K562 (cell line): ENCODE data around the gene ASIC3. TPM values are rescaled to one million over a fixed set of nuclear protein-coding genes. Genes with fewer than 3 reads are reported as not detected.

ENCODE experiments used
- CBX8 ChIP-seq: fragments of 200-600 bp; sonication (generic); IDR thresholded peaks from 2 replicates; pipeline ENCODE4 v1.6.1; 2012; ENCODE audit warnings: borderline replicate concordance, mixed run types, low read depth, mild to moderate bottlenecking, moderate library complexity, mixed read lengths, low read length, control low read depth, inconsistent platforms; ENCODE audit not compliant: poor library complexity, severe bottlenecking; ENCODE audit errors: extremely low read depth
- EP400 ChIP-seq: fragments of 450-650 bp; IDR thresholded peaks from 2 replicates; pipeline ENCODE4 v1.6.1; 2017; ENCODE audit warnings: antibody characterized with exemption, mild to moderate bottlenecking, moderate library complexity
- HCFC1 ChIP-seq: IDR thresholded peaks from 2 replicates; pipeline ENCODE4 v1.6.1; 2012; ENCODE audit warnings: low read depth, low read length, improper control_type of control experiment
- MTA1 ChIP-seq: fragments of 450-650 bp; IDR thresholded peaks from 2 replicates; pipeline ENCODE4 v1.6.1; 2017; ENCODE audit warnings: borderline replicate concordance
- PURB ChIP-seq: sonication (generic); formaldehyde crosslinking; IDR thresholded peaks from 2 replicates; pipeline ENCODE4 v1.9.0; 2021; ENCODE audit warnings: low read depth, mild to moderate bottlenecking, missing genetic modification reagents
- RAD21 ChIP-seq, 2 experiments: fragments of 250-450 bp in 1 of 2; fragments of 450-650 bp in 1 of 2; sonication (Bioruptor Pico) in 1 of 2; formaldehyde crosslinking in 1 of 2; IDR thresholded peaks in 1 of 2; conservative IDR thresholded peaks in 1 of 2; 2 replicates each; pipeline versions ENCODE4 v1.4.0 to v1.8.0; 2020 to 2022; ENCODE audit warnings: mild to moderate bottlenecking in 2 of 2, moderate library complexity in 1 of 2
- RB1 ChIP-seq: fragments of 450-650 bp; IDR thresholded peaks from 2 replicates; pipeline ENCODE4 v1.6.1; 2017; ENCODE audit warnings: low read depth, mild to moderate bottlenecking
- SETDB1 ChIP-seq: IDR thresholded peaks from one replicate; pipeline ENCODE4 v1.6.1; 2012; ENCODE audit warnings: low read length, control low read depth, inconsistent platforms
- STAG1 ChIP-seq: sonication (generic); formaldehyde crosslinking; IDR thresholded peaks from 2 replicates; pipeline ENCODE4 v1.5.0; 2020; ENCODE audit warnings: missing genetic modification reagents, borderline replicate concordance
- TFAP4 ChIP-seq: sonication (generic); formaldehyde crosslinking; IDR thresholded peaks from 2 replicates; pipeline ENCODE4 v1.8.0; 2022; ENCODE audit warnings: missing genetic modification reagents, mild to moderate bottlenecking, moderate library complexity, borderline replicate concordance
- U2AF2 ChIP-seq: fragments of 200-400 bp; formaldehyde crosslinking; optimal IDR thresholded peaks from 2 replicates; pipeline ENCODE3; 2017; ENCODE audit warnings: low read depth, mild to moderate bottlenecking, low read length
- XRCC3 ChIP-seq: fragments of 450-650 bp; IDR thresholded peaks from 2 replicates; pipeline ENCODE4 v1.6.1; 2017; ENCODE audit warnings: mild to moderate bottlenecking, moderate library complexity
- ZBTB11 ChIP-seq, 3 experiments: fragments of 200-800 bp in 1 of 3; fragments of 250-450 bp in 1 of 3; fragments of 450-650 bp in 1 of 3; sonication (Bioruptor Pico) in 1 of 3; sonication (Bioruptor generic) in 1 of 3; formaldehyde crosslinking in 1 of 3; IDR thresholded peaks; 2 replicates each; pipeline versions ENCODE4 v1.6.1 to v1.8.0; 2016 to 2022; ENCODE audit warnings: mild to moderate bottlenecking in 2 of 3, missing genetic modification characterization in 2 of 3, missing compliant biosample characterization in 1 of 3, moderate library complexity in 1 of 3
- ZNF699 ChIP-seq: fragments of 250-450 bp; sonication (Bioruptor Pico); IDR thresholded peaks from 2 replicates; pipeline ENCODE4 v1.8.0; 2021; ENCODE audit warnings: mild to moderate bottlenecking, moderate library complexity; ENCODE audit not compliant: insufficient replicate concordance
- ZNF79 ChIP-seq: fragments of 250-450 bp; sonication (Bioruptor Pico); IDR thresholded peaks from 2 replicates; pipeline ENCODE4 v1.4.0; 2020; ENCODE audit warnings: low read depth, mild to moderate bottlenecking, moderate library complexity
- polyA plus RNA-seq, 8 experiments: library from polyadenylated mRNA; depleted of rRNA in 4 of 8; stranded (reverse) in 5 of 8; unstranded in 3 of 8; fragments of >200 nt; fragmentation: Nextera tagmentation in 2 of 8; fragmentation: Illumina TruSeq in 1 of 8; extraction: Ambion mirVana in 2 of 8; extraction: Trizol in 1 of 8; gene quantifications; 2 replicates each; pipeline versions ENCODE4 v1.2.1 to v1.2.3, GENCODE V29; 2011 to 2014; ENCODE audit warnings: inconsistent platforms in 1 of 8, missing spikeins in 1 of 8
- total RNA-seq, 7 experiments: library from RNA; depleted of rRNA in 6 of 7; stranded (reverse); fragments of >200 nt in 6 of 7; fragmentation: Illumina TruSeq in 2 of 7; extraction: Trizol in 2 of 7; gene quantifications; 2 replicates each; pipeline versions ENCODE4 v1.2.1 to v1.2.3, GENCODE V29; 2011 to 2021; ENCODE audit warnings: low replicate concordance in 1 of 7
- TF ChIP-seq, protein P1 (sequence below): fragments of 150-350 bp; conservative IDR thresholded peaks from 2 replicates; pipeline ENCODE4 v1.6.1; 2014; ENCODE audit warnings: low read length
- TF ChIP-seq, protein P2 (sequence below): sonication (generic); formaldehyde crosslinking; IDR thresholded peaks from 2 replicates; pipeline ENCODE4 v1.8.0; 2022; ENCODE audit warnings: mild to moderate bottlenecking, missing genetic modification reagents, borderline replicate concordance

Gene ASIC3
- total and polyA plus RNA-seq, 9 of the 15 experiments (the other 6 are each of a cell fraction or from before 2014, with no cell fraction given): 0.11 to 5.0 (median 0.87) TPM

DNA sequence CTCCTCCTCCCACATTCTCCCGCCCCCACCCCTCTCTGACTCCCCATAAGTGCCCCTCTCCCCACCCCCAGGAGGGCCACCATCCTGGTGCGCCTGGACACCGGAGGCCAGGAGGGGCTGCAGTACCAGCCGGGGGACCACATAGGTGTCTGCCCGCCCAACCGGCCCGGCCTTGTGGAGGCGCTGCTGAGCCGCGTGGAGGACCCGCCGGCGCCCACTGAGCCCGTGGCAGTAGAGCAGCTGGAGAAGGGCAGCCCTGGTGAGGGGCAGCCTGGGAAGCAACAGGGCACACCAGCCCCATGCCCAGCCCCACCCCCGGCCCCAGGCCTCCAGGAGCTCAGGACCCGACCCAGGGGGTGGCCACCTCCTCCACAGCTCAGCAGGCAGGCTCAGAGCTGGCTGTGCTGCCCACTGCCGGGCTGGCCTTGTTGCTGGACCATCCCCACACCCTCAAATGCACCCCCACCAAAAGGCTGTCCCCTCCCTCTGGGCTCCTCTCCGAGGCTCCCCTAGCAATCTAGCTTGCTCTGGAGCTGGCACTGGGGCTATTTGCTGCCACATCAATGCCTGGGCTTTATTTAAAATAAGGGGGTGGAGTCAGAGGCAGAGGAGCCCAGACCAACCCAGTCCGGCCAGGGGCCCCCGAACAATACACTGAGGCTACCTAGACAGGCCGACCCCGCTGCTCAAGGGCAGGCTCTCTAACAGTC lies 38.8 kb upstream of the ASIC3 start (continued):
- TF ChIP-seq, protein P1, sequence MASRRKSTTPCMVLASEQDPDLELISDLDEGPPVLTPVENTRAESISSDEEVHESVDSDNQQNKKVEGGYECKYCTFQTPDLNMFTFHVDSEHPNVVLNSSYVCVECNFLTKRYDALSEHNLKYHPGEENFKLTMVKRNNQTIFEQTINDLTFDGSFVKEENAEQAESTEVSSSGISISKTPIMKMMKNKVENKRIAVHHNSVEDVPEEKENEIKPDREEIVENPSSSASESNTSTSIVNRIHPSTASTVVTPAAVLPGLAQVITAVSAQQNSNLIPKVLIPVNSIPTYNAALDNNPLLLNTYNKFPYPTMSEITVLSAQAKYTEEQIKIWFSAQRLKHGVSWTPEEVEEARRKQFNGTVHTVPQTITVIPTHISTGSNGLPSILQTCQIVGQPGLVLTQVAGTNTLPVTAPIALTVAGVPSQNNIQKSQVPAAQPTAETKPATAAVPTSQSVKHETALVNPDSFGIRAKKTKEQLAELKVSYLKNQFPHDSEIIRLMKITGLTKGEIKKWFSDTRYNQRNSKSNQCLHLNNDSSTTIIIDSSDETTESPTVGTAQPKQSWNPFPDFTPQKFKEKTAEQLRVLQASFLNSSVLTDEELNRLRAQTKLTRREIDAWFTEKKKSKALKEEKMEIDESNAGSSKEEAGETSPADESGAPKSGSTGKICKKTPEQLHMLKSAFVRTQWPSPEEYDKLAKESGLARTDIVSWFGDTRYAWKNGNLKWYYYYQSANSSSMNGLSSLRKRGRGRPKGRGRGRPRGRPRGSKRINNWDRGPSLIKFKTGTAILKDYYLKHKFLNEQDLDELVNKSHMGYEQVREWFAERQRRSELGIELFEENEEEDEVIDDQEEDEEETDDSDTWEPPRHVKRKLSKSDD: no peak
- TF ChIP-seq ZNF79 (CRISPR knock-in tag) (no peak), EP400 (no peak), ZBTB11 (CRISPR knock-in tag; IDR thresholded peaks at IDR 0.05) (no peak), STAG1 (CRISPR knock-in tag) (peak; percentile 55; the same call in 1 of the 2 replicates), MTA1 (no peak), TFAP4 (CRISPR knock-in tag) (peak; percentile 67; the same call in 1 of the 2 replicates), CBX8 (no peak), HCFC1 (no peak), RAD21 (CRISPR knock-in tag; conservative IDR thresholded peaks at IDR 0.05 in 1 of 2, IDR thresholded peaks at IDR 0.05 in 1 of 2) (peak; percentile 43 to 63), SETDB1 (no peak), PURB (CRISPR knock-in tag) (no peak), ZNF699 (CRISPR knock-in tag) (no peak), RB1 (peak; percentile 86), XRCC3 (no peak), U2AF2 (no peak)
- TF ChIP-seq, protein P2, sequence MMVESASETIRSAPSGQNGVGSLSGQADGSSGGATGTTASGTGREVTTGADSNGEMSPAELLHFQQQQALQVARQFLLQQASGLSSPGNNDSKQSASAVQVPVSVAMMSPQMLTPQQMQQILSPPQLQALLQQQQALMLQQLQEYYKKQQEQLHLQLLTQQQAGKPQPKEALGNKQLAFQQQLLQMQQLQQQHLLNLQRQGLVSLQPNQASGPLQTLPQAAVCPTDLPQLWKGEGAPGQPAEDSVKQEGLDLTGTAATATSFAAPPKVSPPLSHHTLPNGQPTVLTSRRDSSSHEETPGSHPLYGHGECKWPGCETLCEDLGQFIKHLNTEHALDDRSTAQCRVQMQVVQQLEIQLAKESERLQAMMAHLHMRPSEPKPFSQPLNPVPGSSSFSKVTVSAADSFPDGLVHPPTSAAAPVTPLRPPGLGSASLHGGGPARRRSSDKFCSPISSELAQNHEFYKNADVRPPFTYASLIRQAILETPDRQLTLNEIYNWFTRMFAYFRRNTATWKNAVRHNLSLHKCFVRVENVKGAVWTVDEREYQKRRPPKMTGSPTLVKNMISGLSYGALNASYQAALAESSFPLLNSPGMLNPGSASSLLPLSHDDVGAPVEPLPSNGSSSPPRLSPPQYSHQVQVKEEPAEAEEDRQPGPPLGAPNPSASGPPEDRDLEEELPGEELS (CRISPR knock-in tag): no peak
